HL-60 (cell line): ENCODE measurements around the gene PASD1.

Experiments used
- DNase-seq, 2 experiments: peaks; one replicate each; pipeline ENCODE4 v3.0.0-alpha.2; 2010 to 2020; ENCODE audit warnings: low read depth in 1 of 2, low spot score in 1 of 2
- H3K27ac ChIP-seq: fragments of 250-450 bp; sonication (Bioruptor Pico); replicated peaks from 2 replicates; pipeline ENCODE4 v1.5.1; 2020; ENCODE audit warnings: mild to moderate bottlenecking, moderate library complexity
- H3K27me3 ChIP-seq: fragments of 250-450 bp; sonication (Bioruptor Pico); 2 replicates; pipeline ENCODE4 v1.5.1; 2021; ENCODE audit warnings: mild to moderate bottlenecking, moderate library complexity; ENCODE audit not compliant: insufficient read depth, poor library complexity, severe bottlenecking
- H3K4me3 ChIP-seq: replicated peaks from 2 replicates; pipeline ENCODE4 v1.5.1; 2011; ENCODE audit warnings: mild to moderate bottlenecking, control low read depth, low read length; ENCODE audit not compliant: insufficient read depth
- GABPA ChIP-seq: IDR thresholded peaks from 2 replicates; pipeline ENCODE4 v1.6.1; 2012; ENCODE audit warnings: low read depth
- POLR2AphosphoS5 ChIP-seq: IDR thresholded peaks from 2 replicates; pipeline ENCODE4 v1.6.1; 2012; ENCODE audit warnings: low read depth
- REST ChIP-seq: IDR thresholded peaks from 2 replicates; pipeline ENCODE4 v1.6.1; 2012; ENCODE audit warnings: low read depth; ENCODE audit not compliant: insufficient replicate concordance
- SPI1 ChIP-seq: IDR thresholded peaks from 2 replicates; pipeline ENCODE4 v1.6.1; 2012; ENCODE audit warnings: low read depth, mild to moderate bottlenecking, borderline replicate concordance
- TF ChIP-seq, protein P1 (sequence below): IDR thresholded peaks from one replicate; pipeline ENCODE4 v1.5.1; 2011; ENCODE audit warnings: low read length, control low read depth, inconsistent platforms; ENCODE audit not compliant: insufficient read depth

PASD1 gene

DNA sequence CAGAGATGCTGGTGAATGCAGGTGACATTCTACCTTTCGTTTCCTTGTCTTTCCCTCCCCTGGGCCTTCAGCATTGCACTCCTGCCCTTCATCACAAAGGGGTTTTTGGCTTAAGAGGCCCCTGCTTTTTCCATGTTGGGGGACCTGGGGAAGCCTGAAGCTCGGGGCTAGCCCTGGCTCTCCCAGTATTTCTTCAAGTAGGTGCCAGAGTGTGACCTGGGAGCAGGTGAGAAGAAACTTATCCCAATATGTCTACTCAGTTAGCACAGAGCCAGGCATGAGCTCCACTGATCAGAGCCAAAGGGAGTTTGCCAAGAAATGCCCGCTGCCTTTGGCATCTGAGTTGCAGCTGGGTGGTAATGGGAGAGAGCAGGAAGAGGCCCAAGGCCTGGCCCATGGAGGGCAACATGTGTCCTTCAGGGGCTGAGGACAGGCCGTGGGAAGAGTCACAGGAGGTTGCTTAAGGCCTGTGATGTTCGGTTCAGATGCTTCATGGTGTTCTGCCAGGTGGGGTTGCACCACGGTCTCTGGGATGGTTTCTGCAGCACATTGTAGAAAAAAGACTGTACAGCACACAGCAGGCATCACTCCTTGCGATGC, 139.4 kb downstream of the PASD1 start:
- DNase-seq, result no peak
- H3K27ac ChIP-seq, result no peak overlapping the region
- TF ChIP-seq POLR2AphosphoS5, result no peak
- TF ChIP-seq SPI1, result no peak
- TF ChIP-seq GABPA, result no peak
- TF ChIP-seq, protein P1, sequence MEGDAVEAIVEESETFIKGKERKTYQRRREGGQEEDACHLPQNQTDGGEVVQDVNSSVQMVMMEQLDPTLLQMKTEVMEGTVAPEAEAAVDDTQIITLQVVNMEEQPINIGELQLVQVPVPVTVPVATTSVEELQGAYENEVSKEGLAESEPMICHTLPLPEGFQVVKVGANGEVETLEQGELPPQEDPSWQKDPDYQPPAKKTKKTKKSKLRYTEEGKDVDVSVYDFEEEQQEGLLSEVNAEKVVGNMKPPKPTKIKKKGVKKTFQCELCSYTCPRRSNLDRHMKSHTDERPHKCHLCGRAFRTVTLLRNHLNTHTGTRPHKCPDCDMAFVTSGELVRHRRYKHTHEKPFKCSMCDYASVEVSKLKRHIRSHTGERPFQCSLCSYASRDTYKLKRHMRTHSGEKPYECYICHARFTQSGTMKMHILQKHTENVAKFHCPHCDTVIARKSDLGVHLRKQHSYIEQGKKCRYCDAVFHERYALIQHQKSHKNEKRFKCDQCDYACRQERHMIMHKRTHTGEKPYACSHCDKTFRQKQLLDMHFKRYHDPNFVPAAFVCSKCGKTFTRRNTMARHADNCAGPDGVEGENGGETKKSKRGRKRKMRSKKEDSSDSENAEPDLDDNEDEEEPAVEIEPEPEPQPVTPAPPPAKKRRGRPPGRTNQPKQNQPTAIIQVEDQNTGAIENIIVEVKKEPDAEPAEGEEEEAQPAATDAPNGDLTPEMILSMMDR, result no peak
- H3K4me3 ChIP-seq, result no peak overlapping the region
- H3K27me3 ChIP-seq, result no peaks in the 10 kb centered on the region

- H3K27ac ChIP-seq, result no peak overlapping the region
- no peak for DNase-seq
- TF ChIP-seq REST, result no peak
Measured at GRCh38 chrX:151703487-151703886, 140.0 kb downstream of the PASD1 start.

GRCh38 chrX:151704041-151704663, 140.7 kb downstream of the PASD1 start:
- DNase-seq, result no peak
- H3K27me3 ChIP-seq, result no peaks in the 10 kb centered on the region
- no peak for TF ChIP-seq SPI1
- TF ChIP-seq GABPA, result no peak
- no peak for TF ChIP-seq POLR2AphosphoS5
- TF ChIP-seq, protein P1, result no peak
- no peak for TF ChIP-seq REST
- H3K4me3 ChIP-seq, result no peak overlapping the region
- no peak overlapping the region for H3K27ac ChIP-seq

More at GRCh38 chrX:151703487-151703886, 140.0 kb downstream of the PASD1 start:
- H3K4me3 ChIP-seq, result no peak overlapping the region
- H3K27me3 ChIP-seq, result no peaks in the 10 kb centered on the region

- H3K27me3 ChIP-seq, result no peaks in the 10 kb centered on the region
Measured at GRCh38 chrX:151708821-151709220, 145.3 kb downstream of the PASD1 start.

More at GRCh38 chrX:151708821-151709220, 145.3 kb downstream of the PASD1 start:
- TF ChIP-seq GABPA (no peak), SPI1 (no peak), REST (no peak), POLR2AphosphoS5 (no peak)
- TF ChIP-seq, protein P1, result no peak
- H3K4me3 ChIP-seq, result no peak overlapping the region
- DNase-seq, result no peak
- H3K27ac ChIP-seq, result no peak overlapping the region
